OCI-LY1 (cell line): ENCODE results near the gene PLA2G12A.
A peak's percentile ranks its signal among the peaks of the same experiment; 100 is the strongest.

ENCODE experiments used
- H2AFZ ChIP-seq: fragments of 200-600 bp; sonication (generic), shearing (Covaris generic); 2 replicates; pipeline ENCODE4 v1.6.0; 2014; ENCODE audit warnings: antibody characterized with exemption, mild to moderate bottlenecking, low read length
- H3F3A ChIP-seq: fragments of 200-600 bp; sonication (generic), shearing (Covaris generic); 2 replicates; pipeline ENCODE4 v1.6.0; 2014; ENCODE audit warnings: mild to moderate bottlenecking, antibody characterized with exemption, low read length, moderate library complexity; ENCODE audit not compliant: insufficient read depth
- H3K27ac ChIP-seq: fragments of 200-600 bp; sonication (generic); 2 replicates; pipeline ENCODE4 v1.5.1; 2014; ENCODE audit warnings: low read length, mixed run types, mild to moderate bottlenecking, low read depth; ENCODE audit not compliant: poor library complexity, severe bottlenecking
- H3K27me3 ChIP-seq: fragments of 200-600 bp; sonication (generic); 2 replicates; pipeline ENCODE4 v1.6.0; 2014; ENCODE audit warnings: antibody characterized with exemption, mild to moderate bottlenecking, low read length, moderate library complexity; ENCODE audit not compliant: insufficient read depth
- H3K36me3 ChIP-seq: fragments of 200-600 bp; sonication (generic); 2 replicates; pipeline ENCODE4 v1.6.1; 2014; ENCODE audit warnings: mild to moderate bottlenecking, antibody characterized with exemption, low read length, moderate library complexity, mixed read lengths; ENCODE audit not compliant: insufficient read depth
- H3K4me1 ChIP-seq: fragments of 200-600 bp; sonication (generic); 2 replicates; pipeline ENCODE4 v1.5.1; 2014; ENCODE audit warnings: mild to moderate bottlenecking, low read length, moderate library complexity; ENCODE audit not compliant: insufficient read depth, severe bottlenecking
- H3K4me2 ChIP-seq: fragments of 200-600 bp; sonication (generic), shearing (Covaris generic); 2 replicates; pipeline ENCODE4 v1.6.1; 2014; ENCODE audit warnings: low read length
- H3K4me3 ChIP-seq: fragments of 200-600 bp; sonication (generic); 2 replicates; pipeline ENCODE4 v1.5.1; 2014; ENCODE audit warnings: low read length, low read depth, mild to moderate bottlenecking, mixed read lengths; ENCODE audit not compliant: poor library complexity, severe bottlenecking
- H3K79me2 ChIP-seq: fragments of 200-600 bp; shearing (Covaris generic); 2 replicates; pipeline ENCODE4 v1.6.1; 2016; ENCODE audit warnings: mixed run types, low read length, mixed read lengths; ENCODE audit not compliant: insufficient read depth
- H3K9ac ChIP-seq: fragments of 200-600 bp; sonication (generic), shearing (Covaris generic); 2 replicates; pipeline ENCODE4 v1.6.1; 2014; ENCODE audit warnings: mild to moderate bottlenecking, low read length, mixed read lengths
- H3K9me2 ChIP-seq: fragments of 200-600 bp; sonication (generic), shearing (Covaris generic); 2 replicates; pipeline ENCODE4 v1.6.1; 2014; ENCODE audit warnings: low read depth, mild to moderate bottlenecking, low read length, mixed read lengths
- H3K9me3 ChIP-seq: fragments of 200-600 bp; shearing (Covaris generic); 2 replicates; pipeline ENCODE4 v1.6.1; 2014; ENCODE audit warnings: low read length, mixed read lengths
- H4K20me1 ChIP-seq: fragments of 200-600 bp; sonication (generic), shearing (Covaris generic); 2 replicates; pipeline ENCODE4 v1.6.0; 2016; ENCODE audit warnings: mild to moderate bottlenecking, low read length; ENCODE audit not compliant: insufficient read depth
- EZH2 ChIP-seq: fragments of 200-600 bp; sonication (generic), shearing (Covaris generic); IDR thresholded peaks from 2 replicates; pipeline ENCODE4 v1.8.0; 2017; ENCODE audit warnings: borderline replicate concordance, mixed run types, mild to moderate bottlenecking, antibody characterized with exemption, low read length, moderate library complexity, mixed read lengths
- TF ChIP-seq, protein P1 (sequence below): fragments of 200-600 bp; sonication (generic), shearing (Covaris generic); IDR thresholded peaks from 2 replicates; pipeline ENCODE4 v1.5.1; 2017; ENCODE audit warnings: mild to moderate bottlenecking, antibody characterized with exemption, low read length, moderate library complexity, mixed read lengths

PLA2G12A gene

DNA sequence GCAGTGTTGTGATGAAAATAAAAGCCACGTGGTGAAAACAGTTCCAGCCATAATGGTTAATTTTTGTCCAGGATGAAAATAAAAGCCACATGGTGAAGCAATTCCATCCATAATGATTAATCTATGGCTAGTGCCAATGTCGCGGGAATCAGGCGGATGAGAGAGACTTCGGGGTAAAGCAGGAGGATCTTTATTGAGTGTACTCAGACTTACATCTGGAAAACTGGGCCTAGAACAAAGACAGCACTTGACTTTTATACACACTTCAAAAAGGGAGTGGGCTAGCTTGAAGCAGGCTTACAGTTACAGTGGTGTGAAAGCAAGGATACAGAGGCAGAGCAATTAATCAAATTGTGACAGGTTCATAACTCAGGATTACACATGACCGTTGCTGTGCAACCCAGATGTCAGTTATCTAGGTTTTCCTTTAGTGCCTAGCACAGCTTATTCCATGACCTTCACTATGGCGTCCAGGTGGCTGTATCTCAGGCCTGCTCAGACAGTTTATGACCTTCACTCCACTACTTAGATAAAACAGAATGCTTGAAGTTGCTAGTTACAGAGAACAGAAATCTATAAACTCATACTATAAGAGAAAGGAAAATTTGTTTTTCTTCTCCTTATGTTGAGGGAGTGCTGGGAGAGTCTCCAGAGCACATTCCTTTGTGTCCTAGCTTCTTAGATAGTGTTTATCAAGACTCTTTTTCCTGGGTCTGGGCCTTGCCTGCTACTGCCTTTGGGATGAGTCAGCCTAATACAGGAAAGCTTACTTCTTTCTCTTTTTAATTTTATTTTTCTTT, 5.9 kb upstream of the PLA2G12A start:
- H4K20me1 ChIP-seq: no peaks in the 10 kb centered on the region
- H3K79me2 ChIP-seq: no peaks in the 10 kb centered on the region
- H3K4me1 ChIP-seq: no peaks in the 10 kb centered on the region
- TF ChIP-seq, protein P1, sequence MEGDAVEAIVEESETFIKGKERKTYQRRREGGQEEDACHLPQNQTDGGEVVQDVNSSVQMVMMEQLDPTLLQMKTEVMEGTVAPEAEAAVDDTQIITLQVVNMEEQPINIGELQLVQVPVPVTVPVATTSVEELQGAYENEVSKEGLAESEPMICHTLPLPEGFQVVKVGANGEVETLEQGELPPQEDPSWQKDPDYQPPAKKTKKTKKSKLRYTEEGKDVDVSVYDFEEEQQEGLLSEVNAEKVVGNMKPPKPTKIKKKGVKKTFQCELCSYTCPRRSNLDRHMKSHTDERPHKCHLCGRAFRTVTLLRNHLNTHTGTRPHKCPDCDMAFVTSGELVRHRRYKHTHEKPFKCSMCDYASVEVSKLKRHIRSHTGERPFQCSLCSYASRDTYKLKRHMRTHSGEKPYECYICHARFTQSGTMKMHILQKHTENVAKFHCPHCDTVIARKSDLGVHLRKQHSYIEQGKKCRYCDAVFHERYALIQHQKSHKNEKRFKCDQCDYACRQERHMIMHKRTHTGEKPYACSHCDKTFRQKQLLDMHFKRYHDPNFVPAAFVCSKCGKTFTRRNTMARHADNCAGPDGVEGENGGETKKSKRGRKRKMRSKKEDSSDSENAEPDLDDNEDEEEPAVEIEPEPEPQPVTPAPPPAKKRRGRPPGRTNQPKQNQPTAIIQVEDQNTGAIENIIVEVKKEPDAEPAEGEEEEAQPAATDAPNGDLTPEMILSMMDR: no peak
- TF ChIP-seq EZH2: no peak
- H3K36me3 ChIP-seq: no peaks in the 10 kb centered on the region
- no peak overlapping the region for H3K27ac ChIP-seq
- no peak overlapping the region for H3K4me3 ChIP-seq
- H2AFZ ChIP-seq: no peak overlapping the region
- no peaks in the 10 kb centered on the region for H3K9me2 ChIP-seq
- H3K9me3 ChIP-seq: no peaks in the 10 kb centered on the region
- no peak overlapping the region for H3K9ac ChIP-seq
- H3K4me2 ChIP-seq: no peak overlapping the region
- no peaks in the 10 kb centered on the region for H3F3A ChIP-seq
- no peaks in the 10 kb centered on the region for H3K27me3 ChIP-seq

DNA sequence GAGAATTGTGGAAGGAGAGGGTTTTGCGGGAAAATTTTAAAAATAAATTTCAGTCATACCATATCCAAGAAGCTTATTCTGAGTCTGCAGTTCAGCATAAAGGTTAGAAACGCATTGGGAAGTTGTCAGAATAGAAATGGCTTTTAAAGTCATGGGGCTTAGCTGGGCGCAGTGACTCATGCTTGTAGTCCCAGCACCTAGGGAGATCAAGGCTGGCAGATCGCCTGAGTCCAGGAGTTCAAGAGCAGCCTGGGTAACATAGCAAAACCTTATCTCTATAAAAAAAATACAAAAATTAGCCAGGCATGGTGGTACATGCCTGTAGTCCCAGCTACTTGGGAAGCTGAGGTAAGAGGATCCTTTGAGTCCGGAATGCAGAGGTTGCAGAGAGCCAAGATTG, 3.9 kb upstream of the PLA2G12A start:
- no peak overlapping the region for H3K4me2 ChIP-seq
- H3K9me2 ChIP-seq: no peaks in the 10 kb centered on the region
- no peak for TF ChIP-seq EZH2
- TF ChIP-seq, protein P1: no peak
- no peak overlapping the region for H3K4me3 ChIP-seq
- no peak overlapping the region for H3K9ac ChIP-seq
- peaks cover 9% of the 10 kb centered on the region for H3K4me1 ChIP-seq
- no peaks in the 10 kb centered on the region for H4K20me1 ChIP-seq
- no peaks in the 10 kb centered on the region for H3K36me3 ChIP-seq
- no peak overlapping the region for H3K27ac ChIP-seq
- H2AFZ ChIP-seq: no peak overlapping the region
- H3K9me3 ChIP-seq: no peaks in the 10 kb centered on the region
- peaks cover 8% of the 10 kb centered on the region for H3K79me2 ChIP-seq
- no peaks in the 10 kb centered on the region for H3K27me3 ChIP-seq
- H3F3A ChIP-seq: no peaks in the 10 kb centered on the region

DNA sequence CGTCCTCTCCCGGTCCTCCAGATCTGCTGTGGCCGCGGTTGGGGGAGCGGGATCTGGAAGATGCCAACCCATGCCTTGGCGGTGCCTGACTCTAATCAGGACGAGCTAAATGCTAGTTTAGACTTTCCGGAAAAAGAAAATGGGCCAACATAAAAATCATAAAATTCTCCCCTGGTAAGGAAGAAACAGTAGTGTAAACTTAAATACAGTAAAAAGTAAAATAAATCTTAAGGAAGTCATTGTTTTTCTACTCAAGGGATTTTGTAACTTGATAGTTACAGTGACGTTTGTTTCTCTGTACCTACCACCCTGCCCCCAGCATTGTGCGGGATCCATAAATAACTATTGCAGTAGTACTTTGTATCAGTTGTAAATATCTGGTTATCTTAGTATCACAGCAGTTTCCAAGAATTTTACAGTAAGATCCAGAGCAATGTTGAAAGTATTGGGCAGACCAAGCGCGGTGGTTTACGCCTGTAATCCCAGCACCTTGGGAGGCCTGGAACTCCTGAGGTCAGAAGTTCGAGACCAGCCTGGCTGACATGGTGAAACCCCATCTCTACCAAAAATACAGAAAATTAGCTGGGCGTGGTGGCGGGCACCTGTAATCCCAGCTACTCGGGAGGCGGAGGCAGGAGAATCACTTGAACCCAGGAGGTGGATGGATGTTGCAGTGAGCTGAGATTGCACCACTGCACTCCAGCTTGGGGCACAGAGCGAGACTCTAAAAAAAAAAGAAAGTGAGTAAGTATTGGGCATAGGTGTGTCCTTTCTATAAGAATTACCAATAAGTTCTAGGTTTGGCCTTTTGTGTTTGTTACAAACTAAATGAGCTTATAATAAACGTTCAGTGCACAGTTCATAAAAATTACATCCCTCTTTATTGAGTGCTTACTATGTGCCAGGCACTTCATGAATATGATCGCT, 1.0 kb upstream of the PLA2G12A start:
- peaks cover 25% of the 10 kb centered on the region for H3K79me2 ChIP-seq
- H3K27ac ChIP-seq: no peak overlapping the region
- no peaks in the 10 kb centered on the region for H3K27me3 ChIP-seq
- peaks cover 9% of the 10 kb centered on the region; the same call in 1 of the 2 replicates for H3K36me3 ChIP-seq
- no peaks in the 10 kb centered on the region for H3F3A ChIP-seq
- peak overlapping the region; percentile 98 for H2AFZ ChIP-seq
- peak overlapping the region; percentile 92 for H3K9ac ChIP-seq
- no peak for TF ChIP-seq EZH2
- TF ChIP-seq, protein P1: no peak
- H3K4me2 ChIP-seq: peak overlapping the region; percentile 99
- peaks cover 22% of the 10 kb centered on the region for H3K4me1 ChIP-seq
- H4K20me1 ChIP-seq: no peaks in the 10 kb centered on the region
- no peaks in the 10 kb centered on the region for H3K9me2 ChIP-seq
- H3K4me3 ChIP-seq: peak overlapping the region; percentile 91
- no peaks in the 10 kb centered on the region for H3K9me3 ChIP-seq
